K562 (cell line): ENCODE results near the gene DIPK1A.

Source experiments
- CTCF ChIP-seq, 3 experiments: IDR thresholded peaks in 2 of 3; conservative IDR thresholded peaks in 1 of 3; 2 replicates each; pipeline ENCODE4 v1.5.1; 2011 to 2012; ENCODE audit warnings: low read length in 3 of 3, mild to moderate bottlenecking in 3 of 3, control low read depth in 2 of 3, improper control_type of control experiment in 1 of 3, inconsistent platforms in 1 of 3, low read depth in 1 of 3, mixed read lengths in 1 of 3, moderate library complexity in 1 of 3; ENCODE audit not compliant: insufficient read depth in 2 of 3
- HNRNPL ChIP-seq: fragments of 200-400 bp; formaldehyde crosslinking; IDR thresholded peaks from 2 replicates; pipeline ENCODE4 v1.6.1; 2017; ENCODE audit warnings: low read depth, mild to moderate bottlenecking, low read length
- IRF1 ChIP-seq: sonication (generic); formaldehyde crosslinking; IDR thresholded peaks from 2 replicates; pipeline ENCODE4 v1.8.0; 2022; ENCODE audit warnings: missing genetic modification reagents, mild to moderate bottlenecking, borderline replicate concordance
- JUND ChIP-seq, 2 experiments: IDR thresholded peaks; 2 replicates in 1 of 2; 3 replicates in 1 of 2; pipeline ENCODE4 v1.6.1; 2011; ENCODE audit warnings: borderline replicate concordance in 2 of 2, low read depth in 2 of 2, low read length in 2 of 2, improper control_type of control experiment in 1 of 2, missing biosample characterization in 1 of 2, missing genetic modification characterization in 1 of 2, missing genetic modification reagents in 1 of 2
- TSHZ1 ChIP-seq: fragments of 250-450 bp; sonication (Bioruptor Pico); IDR thresholded peaks from 2 replicates; pipeline ENCODE4 v1.4.0; 2020; ENCODE audit warnings: mild to moderate bottlenecking, moderate library complexity
- U2AF1 ChIP-seq: fragments of 200-400 bp; formaldehyde crosslinking; optimal IDR thresholded peaks from 2 replicates; pipeline ENCODE3; 2017; ENCODE audit warnings: mild to moderate bottlenecking, low read depth, low read length, moderate library complexity
- ZFP36 ChIP-seq: fragments of 150-350 bp; IDR thresholded peaks from 2 replicates; pipeline ENCODE4 v1.6.1; 2018; ENCODE audit warnings: low read length, low read depth; ENCODE audit not compliant: partially characterized antibody

DNA sequence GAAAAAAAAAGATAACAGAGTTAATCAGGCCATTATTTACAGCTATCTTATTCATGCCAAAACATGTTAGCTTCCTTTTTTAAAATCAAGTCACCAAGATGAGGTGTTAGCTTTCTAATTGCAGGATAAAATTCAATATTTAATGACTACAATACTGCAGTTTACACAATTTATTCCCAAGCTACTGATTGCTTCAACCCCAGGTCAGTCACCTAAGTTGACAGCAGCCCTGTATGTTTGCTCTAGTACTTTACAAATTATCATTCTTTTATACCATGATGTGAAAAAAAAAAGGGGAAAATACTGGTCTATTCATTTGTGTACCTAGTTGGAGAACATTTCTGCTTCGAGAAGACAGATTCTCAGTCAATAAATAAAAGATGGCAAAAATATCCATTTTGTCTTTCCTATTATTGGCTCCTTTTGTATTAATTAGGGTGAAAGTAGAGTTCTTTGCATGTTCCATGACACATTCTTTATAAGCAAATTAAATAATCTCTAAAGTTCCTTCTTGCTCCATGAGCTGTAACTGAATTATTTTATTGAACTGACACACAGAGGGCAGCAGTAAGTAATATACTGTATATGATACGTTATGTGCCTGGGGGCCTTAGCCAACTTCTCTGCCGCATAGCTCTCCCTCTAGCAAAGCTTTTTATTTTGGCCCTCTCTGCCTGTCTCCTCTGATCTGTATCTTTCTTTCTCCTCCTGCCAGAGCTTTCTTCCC is 48.0 kb downstream of the DIPK1A start:
- TF ChIP-seq ZFP36 (no peak), TSHZ1 (no peak), IRF1 (CRISPR knock-in tag) (no peak), JUND (IDR thresholded peaks at IDR 0.05; ENCODE audit: borderline replicate concordance, low read depth, low read length) (no peak), JUND (tag; IDR thresholded peaks at IDR 0.05; ENCODE audit: borderline replicate concordance, low read depth, low read length) (no peak), HNRNPL (no peak), U2AF1 (no peak), CTCF (IDR thresholded peaks at IDR 0.05 in 2 of 3, conservative IDR thresholded peaks at IDR 0.05 in 1 of 3; ENCODE audit: insufficient read depth in 2 of 3, low read depth in 1 of 3, low read length in 3 of 3) (peak in 1 of 3 experiments; percentile 23; a peak in 1 of 6 replicates)
